HG03457 (cell line): ENCODE measurements around the gene SLC25A25.
"Not testable (repeated sequence)": the region's sequence is repeated elsewhere in the genome, so short reads cannot be mapped to it uniquely, and the experiment has no call there.

Experiments
- ATAC-seq: cut with Tn5 transposase; IDR thresholded peaks from one replicate; pipeline ENCODE4 v1.9.1; 2021; ENCODE audit warnings: moderate number of reproducible peaks; ENCODE audit not compliant: unreplicated experiment

SLC25A25 gene

DNA sequence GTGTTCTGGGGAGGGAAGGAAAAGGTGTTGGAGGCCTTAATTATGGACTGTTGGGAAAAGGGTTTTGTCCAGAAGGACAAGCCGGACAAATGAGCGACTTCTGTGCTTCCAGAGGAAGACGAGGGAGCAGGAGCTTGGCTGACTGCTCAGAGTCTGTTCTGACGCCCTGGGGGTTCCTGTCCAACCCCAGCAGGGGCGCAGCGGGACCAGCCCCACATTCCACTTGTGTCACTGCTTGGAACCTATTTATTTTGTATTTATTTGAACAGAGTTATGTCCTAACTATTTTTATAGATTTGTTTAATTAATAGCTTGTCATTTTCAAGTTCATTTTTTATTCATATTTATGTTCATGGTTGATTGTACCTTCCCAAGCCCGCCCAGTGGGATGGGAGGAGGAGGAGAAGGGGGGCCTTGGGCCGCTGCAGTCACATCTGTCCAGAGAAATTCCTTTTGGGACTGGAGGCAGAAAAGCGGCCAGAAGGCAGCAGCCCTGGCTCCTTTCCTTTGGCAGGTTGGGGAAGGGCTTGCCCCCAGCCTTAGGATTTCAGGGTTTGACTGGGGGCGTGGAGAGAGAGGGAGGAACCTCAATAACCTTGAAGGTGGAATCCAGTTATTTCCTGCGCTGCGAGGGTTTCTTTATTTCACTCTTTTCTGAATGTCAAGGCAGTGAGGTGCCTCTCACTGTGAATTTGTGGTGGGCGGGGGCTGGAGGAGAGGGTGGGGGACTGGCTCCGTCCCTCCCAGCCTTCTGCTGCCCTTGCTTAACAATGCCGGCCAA is 40.4 kb downstream of the SLC25A25 start:
- no peak for ATAC-seq

DNA sequence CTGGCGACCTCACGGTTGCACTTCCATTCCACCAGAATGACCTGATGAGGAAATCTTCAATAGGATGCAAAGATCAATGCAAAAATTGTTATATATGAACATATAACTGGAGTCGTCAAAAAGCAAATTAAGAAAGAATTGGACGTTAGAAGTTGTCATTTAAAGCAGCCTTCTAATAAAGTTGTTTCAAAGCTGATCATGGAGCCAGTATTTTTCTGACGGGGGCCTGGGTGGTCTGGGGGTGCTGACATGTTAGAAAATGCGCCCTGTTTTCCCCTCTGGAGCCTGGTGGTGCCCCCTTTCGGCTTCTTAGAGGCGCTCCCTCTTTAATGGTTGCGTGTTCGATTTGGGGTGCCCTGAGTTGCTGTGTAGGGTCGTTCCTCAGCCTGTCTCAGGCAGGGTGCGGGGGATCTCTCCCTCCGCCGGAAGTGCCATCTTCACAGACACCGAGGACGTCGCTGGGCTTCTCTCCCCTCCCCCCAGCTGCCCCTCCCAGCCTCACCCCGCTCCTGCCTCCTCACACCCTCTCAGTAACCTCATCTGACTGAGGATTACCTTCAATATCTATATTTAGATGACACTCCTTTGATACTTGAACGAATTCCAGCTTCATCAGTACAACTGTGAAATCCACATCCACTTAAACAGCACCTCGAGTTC is 41.1 kb downstream of the SLC25A25 start:
- ATAC-seq: no peak

DNA sequence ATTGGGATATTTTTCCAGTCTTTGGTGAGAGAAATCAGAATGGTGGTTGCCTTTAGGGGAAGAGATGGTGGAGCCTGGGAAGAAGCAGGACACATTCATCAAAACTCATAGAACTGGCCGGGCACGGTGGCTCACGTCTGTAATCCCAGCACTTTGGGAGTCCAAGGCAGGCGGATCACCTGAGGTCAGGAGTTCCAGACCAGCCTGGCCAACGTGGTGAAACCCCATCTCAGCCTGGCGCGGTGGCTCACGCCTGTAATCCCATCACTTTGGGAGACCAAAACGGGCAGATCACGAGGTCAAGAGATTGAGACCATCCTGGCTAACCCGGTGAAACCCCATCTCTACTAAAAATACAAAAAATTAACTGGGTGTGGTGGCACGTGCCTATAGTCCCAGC is 43.7 kb downstream of the SLC25A25 start:
- ATAC-seq: not testable (repeated sequence)

- no peak for ATAC-seq
Observed at GRCh38 chr9:128113526-128114325, 45.7 kb downstream of the SLC25A25 start.

- no peak for ATAC-seq
Observed at GRCh38 chr9:128114326-128115186, 46.5 kb downstream of the SLC25A25 start.

- ATAC-seq: no peak
Observed at GRCh38 chr9:128115187-128116103, 47.4 kb downstream of the SLC25A25 start.

GRCh38 chr9:128116104-128117083 is 48.4 kb downstream of the SLC25A25 start:
- no peak for ATAC-seq

GRCh38 chr9:128117613-128118471 is 49.8 kb downstream of the SLC25A25 start:
- ATAC-seq: no peak

- ATAC-seq: no peak
Observed at GRCh38 chr9:128118472-128118857, 50.4 kb downstream of the SLC25A25 start.

DNA sequence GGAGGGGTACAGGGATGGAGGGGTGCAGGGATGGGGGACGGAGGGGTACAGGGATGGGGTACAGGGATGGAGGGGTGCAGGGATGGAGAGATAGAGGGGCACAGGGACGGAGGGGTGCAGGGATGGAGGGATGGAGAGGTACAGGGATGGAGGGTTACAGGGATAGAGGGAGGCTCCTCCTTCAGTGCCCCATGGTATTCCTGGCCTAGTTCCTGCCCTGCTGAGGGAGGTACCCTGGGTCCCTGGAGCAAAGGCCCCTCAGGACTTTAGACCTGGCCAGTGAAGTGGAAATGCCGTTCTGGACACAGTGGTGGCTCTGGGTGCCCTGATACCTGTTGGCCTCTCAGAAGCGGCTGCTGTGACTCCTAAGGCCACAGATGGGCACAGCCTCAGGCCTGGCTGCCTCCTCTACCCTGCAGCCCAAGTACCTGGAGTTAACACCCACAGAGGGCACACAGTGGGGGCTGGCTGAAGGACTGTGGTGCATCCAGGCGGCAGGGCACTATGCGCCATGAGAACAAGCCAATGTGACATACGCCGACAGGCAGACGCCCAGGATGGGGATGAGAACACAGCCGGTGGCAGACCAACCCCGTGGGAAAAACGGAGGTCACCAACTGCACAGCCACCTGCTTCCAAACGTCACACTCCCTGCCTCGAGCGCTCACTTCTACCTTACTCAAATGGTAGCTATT is 51.1 kb downstream of the SLC25A25 start:
- ATAC-seq: no peak

DNA sequence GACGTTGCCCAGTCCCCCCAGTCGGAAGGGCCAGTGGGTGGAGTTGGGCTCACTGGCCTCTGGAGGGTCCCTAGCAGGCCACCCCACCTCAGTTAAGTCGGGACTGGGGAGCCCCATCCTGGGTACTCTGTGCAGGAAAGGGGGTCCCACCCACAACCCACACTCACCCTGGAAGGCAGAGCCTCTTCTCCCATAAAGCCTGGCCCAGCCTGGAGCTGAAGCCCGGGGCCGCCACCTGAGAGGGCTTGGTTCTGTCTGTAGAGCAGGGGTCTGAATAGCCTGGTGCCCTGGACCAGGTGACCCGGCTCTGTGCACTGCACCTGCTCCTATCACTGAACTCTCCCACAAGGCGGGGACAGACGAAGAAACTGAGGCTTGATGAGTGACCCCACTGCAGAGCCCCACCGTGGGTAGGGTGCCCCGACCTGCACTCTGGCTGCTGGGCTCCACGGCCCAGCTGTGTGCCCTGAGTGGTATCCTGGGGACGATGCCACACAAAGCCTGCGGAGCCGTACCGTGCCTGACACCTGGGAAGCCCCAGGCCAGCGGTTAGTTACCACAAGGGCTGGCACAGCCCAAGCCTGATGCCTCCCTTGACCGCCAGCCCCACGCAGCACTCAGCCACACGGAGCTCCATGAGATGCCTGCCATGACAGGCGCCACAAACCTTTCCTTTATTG is 52.2 kb downstream of the SLC25A25 start:
- no peak for ATAC-seq

DNA sequence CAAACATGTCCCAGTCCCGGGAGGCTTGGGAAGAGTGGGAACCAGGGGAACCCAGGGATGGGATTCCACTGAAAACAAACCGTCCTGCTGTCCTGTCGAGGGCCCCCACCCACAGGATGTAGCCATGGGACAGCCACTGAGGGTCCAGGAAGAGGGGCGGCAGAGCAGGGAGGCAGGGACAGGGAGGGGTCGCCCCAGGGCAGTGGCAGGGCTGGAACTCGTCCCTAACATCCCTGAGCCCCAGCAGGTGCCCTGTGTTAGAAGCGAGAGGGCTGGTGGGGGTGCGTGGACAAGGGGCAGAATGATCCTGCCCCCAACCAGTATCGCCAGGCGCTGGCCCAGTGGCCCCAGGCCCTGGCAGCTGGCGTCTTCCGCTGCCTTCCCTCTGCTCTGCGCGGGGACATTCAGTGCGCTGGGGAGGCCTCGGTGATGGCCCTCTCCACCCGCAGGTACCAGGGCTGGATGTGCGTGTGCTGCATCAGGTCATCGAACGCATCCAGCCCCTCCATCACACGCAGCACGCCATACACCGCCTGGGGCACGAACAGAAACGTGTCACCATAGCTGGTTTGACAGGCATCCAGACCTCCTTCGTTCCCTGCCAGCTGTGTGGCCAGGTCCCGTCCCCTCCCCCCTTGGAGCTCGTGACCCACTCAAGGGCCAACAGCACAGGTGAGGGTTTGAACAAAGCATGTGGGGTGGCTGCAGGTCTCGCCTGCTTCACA is 52.9 kb downstream of the SLC25A25 start:
- ATAC-seq: no peak

DNA sequence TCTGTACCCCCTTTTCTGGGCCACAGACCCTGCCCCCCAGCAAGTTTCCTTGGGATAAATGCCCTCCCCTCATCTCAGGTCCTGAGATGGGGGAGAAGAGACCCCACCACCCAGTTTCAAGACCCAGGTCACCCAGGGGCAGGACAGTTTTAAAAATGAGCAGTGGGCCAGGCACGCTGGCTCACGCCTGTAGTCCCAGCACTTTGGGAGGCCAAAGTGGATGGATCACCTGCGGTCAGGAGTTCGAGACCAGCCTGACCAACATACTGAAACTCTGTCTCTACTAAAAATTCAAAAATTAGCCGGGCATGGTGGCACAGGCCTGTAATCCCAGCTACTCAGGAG is 53.4 kb downstream of the SLC25A25 start:
- no peak for ATAC-seq

GRCh38 chr9:128121924-128122808 is 54.1 kb downstream of the SLC25A25 start:
- no peak for ATAC-seq

DNA sequence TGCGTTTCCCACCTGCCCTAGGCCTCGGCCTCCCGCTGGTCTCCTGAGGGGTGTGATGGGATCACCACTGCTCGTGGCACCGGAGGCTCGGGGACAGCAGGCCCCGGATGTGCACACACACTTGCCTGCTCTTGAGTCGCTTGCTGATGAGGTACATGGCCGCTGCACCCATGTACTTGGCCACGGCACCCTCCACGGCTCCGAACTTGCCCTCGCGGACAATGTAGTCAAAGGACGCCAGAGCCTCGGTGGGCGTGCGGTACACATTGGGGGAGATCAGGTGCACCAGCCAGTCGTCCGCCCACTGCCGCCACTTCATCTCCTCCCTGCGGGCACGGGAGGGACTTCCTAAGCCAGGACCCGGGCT is 54.8 kb downstream of the SLC25A25 start:
- ATAC-seq: no peak
